Right ventricle myocardium superior (tissue), 1 donor: ENCODE data around the gene AKR1E2. TPM values are rescaled to one million over a fixed set of nuclear protein-coding genes. Genes with fewer than 3 reads are reported as not detected.
A peak's percentile ranks its signal among the peaks of the same experiment; 100 is the strongest.

Experiments used
- ATAC-seq: fragments of 200-7000 bp; cut with Tn5 transposase; one replicate; pipeline ENCODE4 v1.9.1; 2020; ENCODE audit warnings: mild to moderate bottlenecking; ENCODE audit not compliant: poor library complexity
- DNase-seq: peaks from one replicate; pipeline ENCODE4 v3.0.0-alpha.2; 2020
- intact Hi-C: fragments of 100-400 bp; cut with DNase I; formaldehyde crosslinking; loops from one replicate; pipeline ENCODE4 v1.11.2; 2022
- long read RNA-seq: library from polyadenylated mRNA; unstranded; transcript quantifications from one replicate; pipeline ENCODE4 v2.0.0, GENCODE V29; 2021
- total RNA-seq: library from RNA; stranded (reverse); fragmentation: NEBNext Ultra II Directional; extraction: Animal tissue kit (Norgen Biotek cat#: 25700); gene quantifications from one replicate; pipeline ENCODE4 v1.2.1, GENCODE V29; 2021
- donor health status: DM: no; HTN: yes; CAD: no; lungs with severe emphysema.

Gene AKR1E2
- total RNA-seq = 5.1 TPM
- long read RNA-seq, partial matches to known transcripts = 0 of 1 reads
- long read RNA-seq, other reads (novel, unspliced or antisense) = 1 of 1 reads

GRCh38 chr10:4825868-4826791 lies at the start of gene AKR1E2:
TSS of gene AKR1E2 (plus strand) at chr10:4826207. CDS start at chr10:4826325, 118 bp downstream.
- intact Hi-C loops = no loop called here
- DNase-seq = peak; percentile 97
- ATAC-seq = peak; percentile 95

- no peak for DNase-seq
- intact Hi-C loops = loop anchor here (10.0 kb wide), 2 partner anchors 1541 to 1851 kb away; no protein-coding TSS in a partner anchor
- no peak for ATAC-seq
Measured at GRCh38 chr10:4776234-4776638, 49.8 kb upstream of the AKR1E2 start.

GRCh38 chr10:4778761-4779160 lies 47.2 kb upstream of the AKR1E2 start:
- intact Hi-C loops = loop anchor here (10.0 kb wide), 2 partner anchors 1544 to 1854 kb away; no protein-coding TSS in a partner anchor
- DNase-seq (no peak), ATAC-seq (no peak)

GRCh38 chr10:4780091-4780490 lies 45.9 kb upstream of the AKR1E2 start:
- intact Hi-C loops = no loop called here
- ATAC-seq (no peak), DNase-seq (no peak)

GRCh38 chr10:4780782-4781181 lies 45.2 kb upstream of the AKR1E2 start:
- ATAC-seq = no peak
- DNase-seq = no peak
- intact Hi-C loops = no loop called here

GRCh38 chr10:4781955-4782354 lies 44.1 kb upstream of the AKR1E2 start:
- ATAC-seq (no peak), DNase-seq (no peak)
- intact Hi-C loops = no loop called here

- intact Hi-C loops = no loop called here
- no peak for ATAC-seq
- no peak for DNase-seq
Measured at GRCh38 chr10:4784667-4785333, 41.2 kb upstream of the AKR1E2 start.

GRCh38 chr10:4786043-4786839 lies 39.8 kb upstream of the AKR1E2 start:
- intact Hi-C loops = no loop called here
- DNase-seq (no peak), ATAC-seq (no peak)

GRCh38 chr10:4790045-4790444 lies 36.0 kb upstream of the AKR1E2 start:
- intact Hi-C loops = no loop called here
- no peak for DNase-seq
- no peak for ATAC-seq

- DNase-seq (no peak), ATAC-seq (no peak)
- intact Hi-C loops = no loop called here
Measured at GRCh38 chr10:4790922-4791321, 35.1 kb upstream of the AKR1E2 start.

GRCh38 chr10:4792381-4792780 lies 33.6 kb upstream of the AKR1E2 start:
- intact Hi-C loops = no loop called here
- ATAC-seq = no peak
- DNase-seq = no peak

- DNase-seq = no peak
- intact Hi-C loops = no loop called here
- ATAC-seq = no peak
Measured at GRCh38 chr10:4801405-4801804, 24.6 kb upstream of the AKR1E2 start.

- intact Hi-C loops = no loop called here
- ATAC-seq (no peak), DNase-seq (no peak)
Measured at GRCh38 chr10:4802711-4803487, 23.1 kb upstream of the AKR1E2 start.

- intact Hi-C loops = no loop called here
- ATAC-seq = no peak
- DNase-seq = no peak
Measured at GRCh38 chr10:4803822-4804221, 22.2 kb upstream of the AKR1E2 start.

- intact Hi-C loops = no loop called here
- ATAC-seq (no peak), DNase-seq (no peak)
Measured at GRCh38 chr10:4804465-4804864, 21.5 kb upstream of the AKR1E2 start.

- no peak for ATAC-seq
- intact Hi-C loops = no loop called here
- DNase-seq = no peak
Measured at GRCh38 chr10:4806534-4806933, 19.5 kb upstream of the AKR1E2 start.

GRCh38 chr10:4807761-4808507 lies 18.1 kb upstream of the AKR1E2 start:
- intact Hi-C loops = no loop called here
- ATAC-seq (no peak), DNase-seq (no peak)

GRCh38 chr10:4809156-4809555 lies 16.9 kb upstream of the AKR1E2 start:
- intact Hi-C loops = no loop called here
- no peak for DNase-seq
- no peak for ATAC-seq
